Right cardiac atrium (tissue), 5 donors: Measurements from ENCODE around the gene ZNF586. TPM values are rescaled to one million over a fixed set of nuclear protein-coding genes. Genes with fewer than 3 reads are reported as not detected.
"Not testable (repeated sequence)": the region's sequence is repeated elsewhere in the genome, so short reads cannot be mapped to it uniquely, and the experiment has no call there.

Experiments used
- ATAC-seq, 2 donors: fragments of 200-7000 bp; cut with Tn5 transposase; one replicate each; pipeline versions ENCODE4 v1.8.0 to v1.9.1; 2020; ENCODE audit warnings: moderate library complexity in 2 of 2, mild to moderate bottlenecking in 1 of 2
- DNase-seq, 3 donors: peaks; one replicate each; pipeline ENCODE4 v3.0.0-alpha.2; 2020
- H3K27ac ChIP-seq: one replicate; pipeline ENCODE4 v1.5.1; 2013; ENCODE audit warnings: mild to moderate bottlenecking, low read length, control low read depth, moderate library complexity
- H3K27me3 ChIP-seq: one replicate; pipeline ENCODE4 v1.6.1; 2013; ENCODE audit not compliant: control insufficient read depth, insufficient read depth
- H3K4me1 ChIP-seq: one replicate; pipeline ENCODE4 v1.6.1; 2013; ENCODE audit warnings: low read length; ENCODE audit not compliant: control insufficient read depth, insufficient read depth
- H3K4me3 ChIP-seq: one replicate; pipeline ENCODE4 v1.5.1; 2013; ENCODE audit warnings: low read length, control low read depth
- H3K9me3 ChIP-seq: one replicate; pipeline ENCODE4 v1.6.1; 2013; ENCODE audit warnings: low read length; ENCODE audit not compliant: control insufficient read depth
- WGBS: extraction: QIAGEN DNeasy Blood & Tissue Kit; methylation state at CpG from one replicate; pipeline ENCODE4 v1.1.7; 2013; 5-methylcytosine and 5-hydroxymethylcytosine counted together
- intact Hi-C, 4 donors: fragments of 100-400 bp; cut with DNase I; formaldehyde crosslinking; loops; one replicate each; pipeline versions ENCODE4 v1.11.0 to v1.14.0; 2022 to 2023
- long read RNA-seq, 4 donors: library from polyadenylated mRNA; unstranded; transcript quantifications; one replicate each; pipeline ENCODE4 v2.0.0, GENCODE V29; 2020 to 2021
- polyA plus RNA-seq: library from polyadenylated mRNA; stranded (reverse); fragments of 200-250 nt; gene quantifications from one replicate; pipeline ENCODE4 v1.2.3, GENCODE V29; 2013
- total RNA-seq, 4 donors: library from RNA; stranded (reverse); fragmentation: NEBNext Ultra II Directional; extraction: Animal tissue kit (Norgen Biotek cat#: 25700); gene quantifications; one replicate each; pipeline ENCODE4 v1.2.1, GENCODE V29; 2021
- donor health status: healthy with polysubstance abuse.
- donor health status: DM: no; HTN: yes; CAD: no.
- donor health status: DM: no; HTN: no; CAD: no.
- donor health status: DM: no; HTN: yes; CAD: no; lungs with severe emphysema.
- donor health status: DM: yes; HTN: yes; CAD: no.

ZNF586 gene
- total RNA-seq (10 to 100 TPM in 3 of 4 donors, 1 to 10 TPM in 1; 8.8 to 11.7 (median 11.4) TPM), polyA plus RNA-seq (7.1 TPM)
- long read RNA-seq, donor 1, partial matches to known transcripts = 0 of 10 reads
- long read RNA-seq, donor 1, other reads (novel, unspliced or antisense) = 6 of 10 reads
- long read RNA-seq, donor 2, partial matches to known transcripts = 0 of 2 reads
- long read RNA-seq, donor 2, other reads (novel, unspliced or antisense) = 0 of 2 reads
- long read RNA-seq, donor 3, transcript ZNF586-203 (3 exons, 2,163 nt) = major isoform, 8 of 12 reads
- long read RNA-seq, donor 3, partial matches to known transcripts = 0 of 12 reads
- long read RNA-seq, donor 3, other reads (novel, unspliced or antisense) = 4 of 12 reads
- long read RNA-seq, donor 4, partial matches to known transcripts = 0 of 3 reads
- long read RNA-seq, donor 4, other reads (novel, unspliced or antisense) = 1 of 3 reads

DNA sequence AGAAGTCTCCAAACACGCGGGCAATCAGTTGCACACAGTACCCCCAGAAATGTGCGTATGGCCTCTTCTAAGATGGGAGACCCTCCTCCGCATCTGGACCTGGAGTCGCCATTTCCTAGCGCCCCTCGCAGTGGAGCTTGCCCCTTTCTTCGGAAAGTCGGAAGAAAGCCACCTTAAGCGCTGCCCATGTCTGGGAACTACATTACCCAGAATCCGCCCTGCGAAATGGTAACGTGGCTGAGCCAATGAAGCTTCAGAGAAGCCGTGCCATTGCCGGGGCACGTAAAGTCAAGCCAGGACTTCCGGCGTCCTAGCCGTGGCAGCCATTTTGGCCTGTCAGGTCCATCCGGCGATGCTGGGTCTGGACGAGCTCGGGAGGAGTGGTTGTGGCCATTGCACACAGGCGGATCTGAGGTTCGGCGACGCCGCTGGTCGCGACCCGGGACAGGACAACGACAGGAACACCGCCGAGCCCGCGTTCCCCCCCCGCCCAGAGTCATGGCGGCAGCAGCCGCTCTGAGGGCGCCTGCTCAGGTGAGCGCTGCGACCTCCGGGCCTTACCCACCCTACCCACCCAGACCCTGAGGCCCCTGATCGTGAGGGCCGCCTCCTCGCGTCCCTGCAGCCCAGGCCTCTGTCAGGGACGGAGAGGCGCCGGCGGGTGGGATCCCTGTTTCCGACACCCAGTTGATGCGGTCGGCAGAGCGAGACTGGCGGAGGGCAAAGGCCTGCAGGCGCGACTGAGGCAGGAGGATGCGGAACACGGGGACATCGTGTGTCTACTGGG lies at the start of gene ZNF586:
Gene ZNF586, plus strand, starts transcription at position 332 of the 787 bp plus-strand sequence. Its CDS starts 167 bp downstream, at position 499.
- peak within 1 kb of the TSS; percentile 70 for H3K27ac ChIP-seq
- intact Hi-C loops = no loop called here

DNA sequence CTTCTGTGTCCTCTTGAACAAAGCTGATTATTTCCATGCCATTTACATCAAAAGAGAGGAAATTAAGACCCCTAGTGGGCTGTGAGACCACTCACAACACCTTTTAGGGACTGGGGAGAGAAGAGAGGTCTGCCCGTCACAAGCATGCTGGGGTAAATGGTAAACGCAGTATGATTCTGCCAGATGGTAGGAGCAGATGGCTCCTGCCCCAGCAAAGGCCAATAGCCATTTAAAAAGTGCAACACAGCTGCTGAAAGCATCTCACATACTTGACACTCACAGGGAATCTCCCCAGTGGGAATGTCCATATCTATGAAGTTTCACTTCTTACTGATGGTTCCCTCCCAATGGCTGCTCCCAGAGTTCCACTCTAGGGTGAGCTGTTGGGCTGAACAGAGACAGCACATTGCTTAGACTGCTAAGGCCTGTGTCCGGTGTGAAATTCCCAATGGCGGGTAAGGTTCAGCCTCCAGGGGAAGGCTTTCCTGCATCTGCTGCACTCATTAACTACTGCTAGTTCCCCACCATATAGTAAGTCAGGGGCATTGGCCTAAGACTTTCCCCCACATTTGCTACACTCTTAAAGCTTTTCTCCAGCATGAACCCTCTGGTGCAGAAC lies 49.5 kb upstream of the ZNF586 start:
- H3K4me3 ChIP-seq = no peak overlapping the region
- WGBS = 87% methylated on average over 4 of the region's 4 CpGs
- H3K4me1 ChIP-seq = no peaks in the 10 kb centered on the region
- intact Hi-C loops = no loop called here
- DNase-seq (no peak), ATAC-seq (no peak)
- H3K27me3 ChIP-seq = no peaks in the 10 kb centered on the region
- H3K27ac ChIP-seq = no peak overlapping the region
- H3K9me3 ChIP-seq = peaks cover 14% of the 10 kb centered on the region

More for the DNA sequence above, at the start of gene ZNF586:
- DNase-seq (peak; percentile 92 to 96 (median 94)), ATAC-seq (peak; percentile 99)
- no peaks in the 10 kb centered on the region for H3K9me3 ChIP-seq
- 2% methylated on average over 61 of the region's 61 CpGs for WGBS
- peaks cover 6% of the 10 kb centered on the region for H3K4me1 ChIP-seq
- H3K27me3 ChIP-seq = no peaks in the 10 kb centered on the region
- H3K4me3 ChIP-seq = peak within 1 kb of the TSS; percentile 90

- DNase-seq = no peak
- H3K9me3 ChIP-seq = peaks cover 14% of the 10 kb centered on the region
- intact Hi-C loops = no loop called here
- H3K27me3 ChIP-seq = no peaks in the 10 kb centered on the region
- H3K4me1 ChIP-seq = no peaks in the 10 kb centered on the region
- 97% methylated on average over 10 of the region's 10 CpGs for WGBS
- H3K27ac ChIP-seq = no peak overlapping the region
- H3K4me3 ChIP-seq = no peak overlapping the region
- no peak for ATAC-seq
Observed at GRCh38 chr19:57720878-57721277, 48.6 kb upstream of the ZNF586 start.

GRCh38 chr19:57738320-57738719 lies 31.2 kb upstream of the ZNF586 start:
- peak; percentile 58 to 81 (median 73) for DNase-seq
- 5% methylated on average over 10 of the region's 10 CpGs for WGBS
- intact Hi-C loops = loop anchor here in 1 of 4 donors (5.0 kb wide), 1 partner anchor 419 kb away; no protein-coding TSS in a partner anchor
- H3K4me1 ChIP-seq, H3K27ac ChIP-seq, H3K4me3 ChIP-seq, H3K27me3 ChIP-seq, H3K9me3 ChIP-seq: not testable (repeated sequence)
- ATAC-seq = peak; percentile 62 to 82

DNA sequence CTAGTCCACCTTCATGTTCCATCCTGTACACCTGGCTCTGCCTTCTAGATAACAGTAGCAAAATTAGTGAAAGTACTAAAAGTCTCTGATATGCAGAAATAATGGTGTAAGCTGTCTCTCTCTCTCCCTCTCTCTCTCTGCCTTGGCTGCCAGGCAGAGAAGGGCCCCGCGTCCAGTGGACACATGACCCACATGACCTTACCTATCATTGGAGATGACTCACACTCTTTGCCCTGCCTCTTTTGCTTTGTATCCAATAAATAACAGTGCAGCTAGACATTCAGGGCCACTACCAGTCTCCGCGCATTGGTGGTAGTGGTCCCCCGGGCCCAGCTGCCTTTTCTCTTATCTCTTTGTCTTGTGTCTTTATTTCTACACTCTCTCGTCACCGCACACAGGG lies 30.7 kb upstream of the ZNF586 start:
- DNase-seq, H3K4me1 ChIP-seq, ATAC-seq, H3K27me3 ChIP-seq, H3K4me3 ChIP-seq, H3K27ac ChIP-seq, H3K9me3 ChIP-seq: not testable (repeated sequence)
- WGBS = 69% methylated on average over 7 of the region's 7 CpGs
- intact Hi-C loops = loop anchor here in 1 of 4 donors (5.0 kb wide), 1 partner anchor 419 kb away; no protein-coding TSS in a partner anchor

- Histone ChIP-seq H3K4me1 (peaks cover 9% of the 10 kb centered on the region), H3K9me3 (peaks cover 6% of the 10 kb centered on the region), H3K27ac (peak within 1 kb of the TSS; percentile 55), H3K4me3 (peak within 1 kb of the TSS; percentile 93), H3K27me3 (no peaks in the 10 kb centered on the region)
- WGBS = 2% methylated on average over 51 of the region's 51 CpGs
- ATAC-seq (peak; percentile 97 to 98), DNase-seq (peak; percentile 78 to 90 (median 87))
- intact Hi-C loops = loop anchor here in 1 of 4 donors (10.0 kb wide), 1 partner anchor 408 kb away; the partner anchor contains the start of gene ZNF329
Observed at GRCh38 chr19:57746580-57747471, 22.6 kb upstream of the ZNF586 start, which contains the start of gene ZNF776. Gene ZNF776 (plus strand): TSS chr19:57746815. CDS start chr19:57747059, 244 bp downstream.

GRCh38 chr19:57747472-57747807 lies 22.0 kb upstream of the ZNF586 start:
- ATAC-seq (peak in 1 of 2 donors; percentile 4), DNase-seq (no peak)
- peaks cover 9% of the 10 kb centered on the region for H3K4me1 ChIP-seq
- peak overlapping the region; percentile 93 for H3K4me3 ChIP-seq
- H3K27me3 ChIP-seq = no peaks in the 10 kb centered on the region
- WGBS = 29% methylated on average over 6 of the region's 6 CpGs
- intact Hi-C loops = loop anchor here in 1 of 4 donors (10.0 kb wide), 1 partner anchor 407 kb away; the partner anchor contains the start of gene ZNF329
- H3K9me3 ChIP-seq = peaks cover 12% of the 10 kb centered on the region
- H3K27ac ChIP-seq = peak overlapping the region; percentile 13

GRCh38 chr19:57748029-57748428 lies 21.4 kb upstream of the ZNF586 start:
- H3K4me1 ChIP-seq = peaks cover 9% of the 10 kb centered on the region
- peak overlapping the region; percentile 93 for H3K4me3 ChIP-seq
- H3K27ac ChIP-seq = no peak overlapping the region
- DNase-seq (no peak), ATAC-seq (no peak)
- 96% methylated on average over 3 of the region's 3 CpGs for WGBS
- intact Hi-C loops = loop anchor here in 1 of 4 donors (10.0 kb wide), 1 partner anchor 407 kb away; the partner anchor contains the start of gene ZNF329
- peaks cover 14% of the 10 kb centered on the region for H3K9me3 ChIP-seq
- no peaks in the 10 kb centered on the region for H3K27me3 ChIP-seq

GRCh38 chr19:57754091-57754673 lies 15.3 kb upstream of the ZNF586 start:
- DNase-seq = no peak
- H3K27me3 ChIP-seq = no peaks in the 10 kb centered on the region
- no peaks in the 10 kb centered on the region for H3K4me1 ChIP-seq
- intact Hi-C loops = no loop called here
- peaks cover 25% of the 10 kb centered on the region for H3K9me3 ChIP-seq
- H3K4me3 ChIP-seq = no peak overlapping the region
- ATAC-seq = no peak
- no peak overlapping the region for H3K27ac ChIP-seq
- 94% methylated on average over 10 of the region's 10 CpGs for WGBS
